ENCODE data around the gene LRP1-AS.

Gene LRP1-AS

GRCh38 chr12:57129889-57130288 lies 17.5 kb downstream of the LRP1-AS start:
- peak overlapping the region; percentile 81 for H3K4me3 ChIP-seq
- TF ChIP-seq CTCF (IDR thresholded peaks at IDR 0.05), result no peak
- H3K27ac ChIP-seq, result peak overlapping the region; percentile 90 to 99
- DNase-seq (ENCODE audit: low spot score), result no peak

- peak overlapping the region; percentile 90 to 99 for H3K27ac ChIP-seq
- peak overlapping the region; percentile 81 for H3K4me3 ChIP-seq
- no peak for TF ChIP-seq CTCF (IDR thresholded peaks at IDR 0.05)
- no peak for DNase-seq (ENCODE audit: low spot score)
Observed at GRCh38 chr12:57129321-57129842, 18.0 kb downstream of the LRP1-AS start.

- no peak for DNase-seq (ENCODE audit: low spot score)
- H3K4me3 ChIP-seq, result peak overlapping the region; percentile 81
- no peak for TF ChIP-seq CTCF (IDR thresholded peaks at IDR 0.05)
- peak overlapping the region; percentile 90 to 99 for H3K27ac ChIP-seq
Observed at GRCh38 chr12:57128519-57129247, 18.7 kb downstream of the LRP1-AS start.

GRCh38 chr12:57127726-57128518 lies 19.5 kb downstream of the LRP1-AS start, which contains the start of gene LRP1:
TSS of gene LRP1 (plus strand) at chr12:57128483. CDS start at chr12:57128965, 482 bp downstream.
- peak; percentile 92 for DNase-seq (ENCODE audit: low spot score)
- no peak for TF ChIP-seq CTCF (IDR thresholded peaks at IDR 0.05)
- peak within 1 kb of the TSS; percentile 81 for H3K4me3 ChIP-seq
- H3K27ac ChIP-seq, result peak within 1 kb of the TSS; percentile 90 to 99

- TF ChIP-seq CTCF (IDR thresholded peaks at IDR 0.05), result peak; percentile 10
- no peak for DNase-seq (ENCODE audit: low spot score)
- peak overlapping the region; percentile 81 for H3K4me3 ChIP-seq
- peak overlapping the region; percentile 90 to 99 for H3K27ac ChIP-seq
Observed at GRCh38 chr12:57127101-57127725, 20.2 kb downstream of the LRP1-AS start.

GRCh38 chr12:57126561-57126960 lies 20.9 kb downstream of the LRP1-AS start:
- no peak for DNase-seq (ENCODE audit: low spot score)
- Histone ChIP-seq H3K4me3 (peak overlapping the region; percentile 81), H3K27ac (peak overlapping the region; percentile 90 to 99)
- TF ChIP-seq CTCF (IDR thresholded peaks at IDR 0.05), result no peak

All from coronary artery (tissue), 2 donors.